GM19240 (cell line): ENCODE measurements around the gene CDC14B.
A peak's percentile ranks its signal among the peaks of the same experiment; 100 is the strongest.

Experiments
- DNase-seq: peaks from one replicate; pipeline ENCODE4 v3.0.0; 2011; ENCODE audit warnings: low spot score; ENCODE audit not compliant: insufficient read length

Gene CDC14B

DNA sequence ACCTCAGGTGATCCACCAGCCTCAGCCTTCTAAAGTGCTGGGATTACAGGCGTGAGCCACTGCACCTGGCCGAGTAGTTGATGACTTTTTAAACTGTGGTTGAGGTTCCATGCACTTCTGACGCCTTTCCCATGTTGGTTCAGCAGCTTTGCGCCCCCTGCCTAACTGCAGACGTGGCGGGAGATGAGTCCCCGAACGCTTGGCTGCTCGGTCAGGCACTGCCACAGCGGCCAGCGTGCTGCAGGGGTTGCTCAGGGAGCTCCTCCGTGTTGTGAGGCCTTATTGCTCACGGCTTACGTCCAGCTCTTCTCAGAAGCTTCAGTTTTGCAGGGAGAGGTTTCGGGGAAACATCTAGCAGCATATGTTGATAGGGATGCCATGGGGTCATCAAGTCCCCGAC lies 134.4 kb downstream of the CDC14B start:
- no peak for DNase-seq

DNA sequence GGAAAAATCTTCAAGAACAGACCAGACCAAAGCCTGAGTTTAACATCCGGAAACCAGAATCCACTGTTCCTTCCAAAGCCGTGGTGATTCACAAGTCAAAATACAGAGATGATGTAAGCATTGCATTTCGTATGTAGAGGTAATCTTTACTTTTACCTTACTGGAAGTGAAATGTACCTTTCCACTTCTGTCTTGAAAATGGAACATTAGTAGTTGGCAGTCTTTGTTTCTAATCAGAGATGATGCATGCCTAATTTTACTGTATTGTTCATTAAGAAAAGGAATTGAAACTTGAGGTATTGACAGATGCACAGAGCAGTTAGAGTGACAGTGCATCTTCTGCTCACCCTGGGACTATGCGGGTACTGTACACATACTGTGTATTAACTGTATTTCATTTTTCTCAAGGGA lies 135.1 kb downstream of the CDC14B start:
- DNase-seq = peak; percentile 35

DNA sequence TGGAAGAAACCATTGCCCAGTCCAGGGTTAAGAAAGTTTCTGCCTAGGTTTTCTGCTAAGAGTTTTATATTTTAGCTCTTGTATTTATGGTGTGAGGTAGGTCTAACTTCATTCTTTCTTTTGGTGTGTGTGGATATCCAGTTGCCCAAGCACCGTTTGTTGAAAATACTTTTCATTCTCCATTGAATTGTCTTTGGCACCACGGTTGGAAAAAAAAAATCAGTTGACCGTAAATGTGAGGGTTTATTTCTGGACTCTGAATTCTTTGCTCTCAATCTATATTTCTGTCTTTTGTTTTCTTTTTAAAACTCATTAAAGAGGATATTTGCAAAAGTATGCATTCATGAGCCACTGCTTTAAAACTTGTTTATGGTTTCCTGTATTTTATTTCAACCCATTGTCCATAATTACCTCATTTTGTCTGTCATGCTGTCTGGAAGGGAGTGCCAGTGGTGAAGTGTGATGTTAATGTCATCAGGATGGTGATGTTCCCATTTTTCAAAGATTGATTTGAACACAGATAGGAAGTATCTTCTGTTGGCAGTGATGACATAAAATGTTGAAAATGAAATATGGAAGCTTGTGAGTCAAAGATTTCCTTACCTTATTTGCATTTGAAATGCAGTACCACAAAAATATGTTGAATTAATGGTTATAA lies 135.8 kb downstream of the CDC14B start:
- no peak for DNase-seq

DNA sequence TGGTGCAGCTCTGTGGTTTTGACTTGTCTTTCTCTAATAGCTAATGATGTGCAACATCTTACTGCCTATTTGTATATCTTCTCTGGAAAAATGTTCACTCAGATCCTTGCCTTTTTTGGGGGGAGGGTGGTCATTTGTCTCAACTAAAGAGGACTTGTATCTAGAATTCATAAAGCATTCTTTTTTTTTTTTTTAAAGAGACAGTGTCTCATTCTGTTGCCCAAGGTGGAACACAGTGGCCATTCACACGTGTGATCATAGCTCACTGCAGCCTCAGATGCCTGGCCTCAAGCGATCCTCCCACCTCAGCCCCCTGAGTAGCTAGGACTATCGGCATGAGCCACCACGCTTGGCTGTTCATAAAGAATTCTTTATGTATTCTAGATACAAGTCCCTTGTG lies 136.4 kb downstream of the CDC14B start:
- DNase-seq = no peak

DNA sequence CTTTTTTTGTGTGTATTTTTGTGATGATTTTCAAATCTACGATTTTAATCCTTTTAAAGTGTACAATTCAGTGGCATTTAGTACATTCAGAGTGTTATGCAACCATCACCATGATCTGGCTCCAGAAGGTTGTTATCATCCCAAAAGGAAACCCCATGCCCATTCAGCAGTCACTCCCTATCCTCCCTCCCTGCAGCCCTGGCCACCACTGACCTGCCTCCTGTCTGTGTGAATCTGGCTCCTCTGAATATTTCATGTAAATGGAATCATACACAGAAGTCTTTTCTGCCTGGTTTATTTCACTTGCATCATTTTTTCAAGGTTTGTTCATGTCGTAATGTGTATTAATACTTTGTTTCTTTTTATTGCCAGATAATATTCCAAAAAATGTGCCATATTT lies 137.2 kb downstream of the CDC14B start:
- DNase-seq = no peak

DNA sequence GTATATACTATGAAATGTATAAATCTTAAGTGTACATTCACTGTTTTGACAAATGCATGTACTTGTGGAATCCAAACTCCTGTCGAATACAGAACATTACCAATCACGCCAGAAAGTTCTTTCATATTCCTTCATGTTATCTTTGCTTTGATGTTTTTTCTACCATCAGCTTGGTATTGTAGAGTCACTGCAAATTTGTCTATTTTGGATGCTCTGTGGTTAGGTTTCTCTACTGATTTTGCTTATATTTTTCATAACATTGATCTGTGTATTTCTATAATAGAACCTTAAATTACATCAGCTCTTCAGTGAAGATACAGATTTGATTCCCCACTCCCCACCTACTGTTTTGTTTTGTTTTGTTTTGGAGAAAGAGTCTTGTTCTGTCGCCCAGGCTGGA lies 138.9 kb downstream of the CDC14B start:
- DNase-seq = no peak

DNA sequence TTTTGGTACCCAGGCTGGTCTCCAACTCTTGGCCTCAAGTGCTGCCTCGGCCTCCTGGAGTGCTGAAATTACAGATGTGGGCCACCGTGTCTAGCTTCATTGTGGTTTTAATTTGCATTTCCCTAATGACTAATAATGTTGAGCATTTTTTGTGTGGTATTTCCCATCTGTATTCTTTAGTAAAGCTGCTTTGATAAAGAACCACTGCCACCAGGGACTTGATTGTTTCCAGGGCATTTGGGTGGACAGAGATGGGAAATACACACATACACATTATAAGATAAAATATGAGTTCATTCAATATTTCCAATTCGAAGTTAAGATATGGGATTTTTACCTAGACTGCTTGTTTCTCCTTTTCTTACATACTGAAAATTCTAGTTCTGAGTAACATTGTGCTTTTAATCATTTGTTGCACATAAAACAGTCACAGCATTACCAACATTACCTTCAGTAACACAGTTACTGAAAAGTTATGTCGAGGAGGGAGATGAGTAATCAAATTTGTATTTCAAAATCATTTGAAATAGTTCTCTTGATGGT lies 140.7 kb downstream of the CDC14B start:
- DNase-seq = no peak

DNA sequence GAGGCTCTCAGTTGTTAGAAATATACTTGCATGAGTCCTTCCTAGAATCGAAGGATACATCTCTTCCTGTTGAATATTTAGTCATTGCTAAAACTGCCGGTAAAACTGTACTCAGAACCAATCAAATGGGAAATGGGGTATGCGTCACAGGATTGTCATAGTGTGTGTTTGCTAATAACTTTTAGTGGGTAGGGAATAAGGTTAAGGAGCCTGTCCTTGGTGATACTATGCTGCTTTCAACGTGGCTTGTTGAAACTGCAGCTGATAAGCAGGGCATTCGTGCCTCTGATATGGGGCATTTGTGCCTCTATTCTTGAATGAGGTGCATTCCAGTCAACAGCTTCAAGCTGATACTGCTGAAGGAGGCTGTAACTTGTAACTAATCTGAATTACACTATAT lies 143.1 kb downstream of the CDC14B start:
- DNase-seq = no peak

DNA sequence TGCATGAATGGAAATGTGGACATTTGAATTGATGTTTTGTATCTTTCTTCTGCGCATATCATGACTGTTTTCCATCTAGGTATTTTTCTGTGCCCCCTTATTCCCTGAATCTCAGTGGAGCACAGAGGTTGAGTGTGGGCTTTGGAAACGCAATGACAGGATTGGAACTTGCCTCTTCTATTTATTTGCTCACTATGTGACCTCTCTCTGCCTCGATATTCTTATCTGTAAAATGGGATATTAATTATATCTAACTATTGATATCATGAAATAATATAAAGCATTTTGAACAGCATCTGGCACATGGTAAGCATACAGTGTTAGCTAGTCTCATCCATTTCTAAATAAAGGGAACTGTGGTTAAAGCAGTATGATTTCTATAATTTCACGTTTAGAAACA lies 143.6 kb downstream of the CDC14B start:
- no peak for DNase-seq

DNA sequence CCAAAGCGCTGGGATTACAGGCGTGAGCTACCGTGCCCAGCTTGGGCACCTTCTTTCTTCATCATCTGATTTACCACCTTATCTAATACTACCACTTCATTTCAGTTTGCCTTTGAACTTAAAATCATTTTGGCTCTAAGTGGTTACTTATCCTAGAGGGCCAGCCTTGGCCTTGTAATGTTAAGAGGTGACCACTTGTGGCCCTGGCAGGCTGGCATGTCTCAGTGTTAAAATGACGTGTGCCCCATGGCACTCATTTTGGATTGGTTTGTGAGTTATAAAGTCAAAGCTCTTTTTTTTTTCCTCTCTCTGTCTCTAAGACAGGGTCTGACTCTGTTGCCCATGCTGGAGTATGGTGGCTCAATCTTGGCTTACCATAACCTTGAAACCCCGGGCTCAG lies 151.9 kb downstream of the CDC14B start:
- no peak for DNase-seq

DNA sequence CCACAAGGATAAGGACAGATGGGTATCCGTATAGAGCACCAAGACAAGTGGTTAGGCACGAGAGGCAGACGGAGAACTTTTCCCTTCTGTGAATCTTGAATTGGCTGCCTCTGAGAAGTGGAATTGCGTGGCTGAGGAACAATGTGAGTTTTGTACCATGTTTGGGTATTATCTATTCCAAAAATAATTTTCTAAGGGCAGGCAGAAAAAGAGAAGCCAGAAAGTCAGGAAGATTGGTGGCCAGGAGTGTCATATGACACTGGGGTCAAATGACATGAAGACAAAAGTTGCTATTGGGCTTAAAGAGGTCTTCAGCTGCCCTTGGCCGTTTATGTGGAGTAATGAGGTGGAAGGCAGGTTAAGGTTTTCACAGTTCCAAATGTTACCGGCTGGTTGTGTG lies 155.2 kb downstream of the CDC14B start:
- no peak for DNase-seq

DNA sequence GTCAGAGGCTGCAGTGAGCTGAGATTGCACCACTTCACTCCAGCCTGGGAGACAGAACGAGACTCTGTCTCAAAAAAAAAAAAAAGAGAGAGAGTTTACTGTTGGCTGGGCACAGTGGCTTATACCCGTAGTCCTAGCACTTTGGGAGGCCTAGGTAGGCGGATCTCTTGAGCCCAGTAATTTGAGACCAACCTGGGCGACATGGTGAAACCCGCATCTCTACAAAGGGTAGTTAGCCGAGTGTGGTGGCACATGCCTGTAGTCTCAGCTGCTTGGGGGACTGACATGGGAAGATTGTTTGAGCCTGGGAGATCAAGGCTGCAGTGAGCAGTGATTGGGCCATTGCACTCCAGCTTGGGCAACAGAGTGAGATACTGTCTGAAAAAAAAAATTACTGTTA lies 157.1 kb downstream of the CDC14B start:
- no peak for DNase-seq

DNA sequence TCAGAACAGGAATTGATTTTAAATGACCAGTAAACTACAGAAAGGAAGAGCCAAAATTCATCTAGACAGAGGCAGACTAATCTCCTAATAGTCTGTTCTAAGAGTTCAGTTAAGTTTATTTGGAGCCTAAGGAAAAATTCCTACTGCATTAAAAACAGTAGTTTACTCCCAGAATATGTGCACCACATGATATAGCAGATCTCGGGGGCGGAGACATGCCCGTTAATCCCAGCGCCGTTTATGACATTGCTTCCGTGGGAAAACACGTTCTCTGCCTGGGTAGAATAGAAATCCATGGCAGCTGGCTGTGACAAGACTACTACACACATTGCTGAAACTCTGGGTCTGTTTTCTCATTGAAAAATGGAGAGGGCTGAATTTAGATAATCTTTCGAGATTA lies 158.3 kb downstream of the CDC14B start:
- no peak for DNase-seq

DNA sequence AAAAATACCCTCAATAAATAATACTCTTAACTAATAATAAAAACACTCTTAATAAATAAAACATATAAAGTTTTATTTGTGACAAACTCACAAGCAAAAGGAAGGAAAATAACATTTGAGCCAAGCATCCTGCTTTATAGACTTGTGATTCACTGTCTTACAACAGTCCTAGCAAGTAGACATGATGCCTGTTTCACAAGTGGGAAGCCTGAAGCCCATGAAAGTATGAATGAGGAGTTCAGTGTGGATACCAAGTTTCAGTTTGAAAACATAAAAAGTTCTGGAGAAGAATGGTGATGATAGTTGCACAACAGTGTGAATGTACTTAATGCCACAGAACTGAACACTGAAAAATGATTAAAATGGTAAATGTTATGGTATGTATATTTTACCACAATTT lies 158.8 kb downstream of the CDC14B start:
- no peak for DNase-seq

DNA sequence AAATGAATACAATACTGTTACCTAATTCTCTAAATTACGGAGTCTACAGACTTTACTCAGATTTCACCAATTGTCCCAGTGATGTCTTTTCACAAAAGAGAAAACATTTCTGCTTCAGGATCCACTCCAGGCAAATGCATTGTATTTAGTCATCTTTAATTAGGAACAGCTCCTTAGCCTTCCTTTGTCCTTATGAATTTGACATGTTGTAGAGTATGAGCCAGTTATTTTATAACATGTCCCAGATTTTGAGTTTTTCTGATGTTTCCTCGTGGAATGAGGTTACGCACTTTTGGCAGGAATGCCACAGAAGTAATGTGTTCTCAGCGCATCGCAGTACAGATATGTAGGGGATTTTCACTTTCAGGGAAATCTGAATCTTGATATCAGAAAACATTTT lies 159.2 kb downstream of the CDC14B start:
- no peak for DNase-seq

DNA sequence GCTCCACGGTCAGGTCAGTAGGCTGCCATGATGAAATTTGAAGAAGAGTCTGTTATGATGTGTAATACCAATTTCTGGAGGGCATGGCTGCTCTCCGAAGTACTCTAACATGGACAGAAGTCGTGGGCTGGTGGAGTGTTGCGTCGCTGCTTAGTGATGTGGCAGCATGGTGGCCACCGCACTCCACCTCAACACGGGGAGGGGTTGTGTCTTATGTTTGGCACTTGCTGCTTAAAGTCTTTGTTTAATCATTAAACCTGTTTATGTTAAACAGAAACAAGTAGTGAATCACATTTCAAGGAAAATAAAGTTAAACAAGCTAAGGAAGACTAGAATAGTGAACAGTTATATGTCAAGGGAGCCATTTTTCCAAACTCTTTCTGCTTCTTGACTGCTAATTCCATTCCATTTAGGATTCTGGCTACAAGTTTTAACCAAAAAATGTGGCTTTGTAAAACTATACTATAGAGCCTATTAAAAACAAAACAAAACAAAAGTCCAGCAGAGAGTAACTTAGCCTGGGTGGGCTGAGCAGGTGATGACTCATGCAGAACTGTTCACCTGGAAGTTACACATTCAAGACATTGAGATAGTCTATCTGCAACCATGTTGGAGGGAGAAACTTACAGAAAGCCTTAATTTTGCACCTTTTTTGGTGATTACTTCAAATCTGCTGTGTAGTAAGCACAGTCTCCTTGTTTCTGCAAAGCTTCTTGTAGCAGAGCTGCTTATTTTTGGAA lies 160.2 kb downstream of the CDC14B start:
- DNase-seq = no peak

DNA sequence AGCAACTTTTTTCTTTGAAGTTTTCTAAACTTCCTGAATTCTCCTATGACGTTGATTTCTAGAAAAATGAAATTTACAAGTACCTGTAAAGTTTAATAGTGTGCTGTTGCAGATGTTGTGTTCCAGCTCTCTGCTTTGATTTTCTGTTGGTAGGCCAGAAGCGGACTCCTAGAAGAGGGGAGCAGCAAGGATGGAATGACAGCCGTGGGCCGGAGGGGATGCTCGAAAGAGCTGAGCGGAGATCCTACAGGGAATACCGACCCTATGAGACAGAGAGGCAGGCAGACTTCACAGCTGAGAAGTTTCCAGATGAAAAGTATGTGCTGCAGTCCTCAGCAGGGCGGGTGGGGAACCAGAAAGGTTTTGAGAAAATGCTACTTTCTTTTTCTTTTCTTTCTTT lies 161.4 kb downstream of the CDC14B start:
- no peak for DNase-seq

DNA sequence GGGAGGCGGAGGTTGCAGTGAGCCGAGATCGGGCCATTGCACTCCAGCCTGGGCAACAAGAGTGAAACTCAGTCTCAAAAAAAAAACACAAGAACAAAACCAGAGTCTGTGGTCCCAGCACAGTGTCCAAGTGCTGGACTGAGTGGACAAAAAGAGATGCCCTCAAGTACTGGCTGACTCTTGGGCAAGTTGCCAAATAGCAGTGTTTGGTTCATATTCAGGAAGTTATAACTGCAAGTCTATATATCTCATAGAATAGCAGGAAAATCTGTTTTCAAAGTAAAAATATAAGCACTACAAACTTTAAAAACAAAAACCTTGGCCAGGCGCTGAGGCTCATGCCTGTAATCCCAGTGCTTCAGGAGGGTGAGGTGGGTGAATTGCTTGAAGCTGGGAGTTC lies 162.4 kb downstream of the CDC14B start:
- DNase-seq = no peak

DNA sequence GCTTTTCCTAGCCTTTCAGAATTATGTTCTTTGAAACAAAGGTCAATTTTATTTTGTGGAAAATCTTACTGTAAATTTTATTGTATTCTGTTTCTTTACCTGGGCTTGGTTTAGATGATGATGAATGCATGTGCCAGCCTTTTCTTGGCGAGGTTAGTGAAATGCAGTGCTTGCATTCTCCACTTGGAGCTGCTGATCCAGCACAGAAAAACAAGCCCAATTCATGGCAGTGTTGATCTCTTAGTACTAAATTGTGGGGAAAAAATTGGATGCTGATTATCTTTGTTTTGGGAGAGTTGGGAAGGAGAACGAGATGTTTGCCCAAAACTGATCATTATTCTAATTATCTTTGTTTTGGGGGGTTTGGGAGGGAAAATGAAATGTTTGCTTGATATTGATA lies 166.0 kb downstream of the CDC14B start:
- no peak for DNase-seq

DNA sequence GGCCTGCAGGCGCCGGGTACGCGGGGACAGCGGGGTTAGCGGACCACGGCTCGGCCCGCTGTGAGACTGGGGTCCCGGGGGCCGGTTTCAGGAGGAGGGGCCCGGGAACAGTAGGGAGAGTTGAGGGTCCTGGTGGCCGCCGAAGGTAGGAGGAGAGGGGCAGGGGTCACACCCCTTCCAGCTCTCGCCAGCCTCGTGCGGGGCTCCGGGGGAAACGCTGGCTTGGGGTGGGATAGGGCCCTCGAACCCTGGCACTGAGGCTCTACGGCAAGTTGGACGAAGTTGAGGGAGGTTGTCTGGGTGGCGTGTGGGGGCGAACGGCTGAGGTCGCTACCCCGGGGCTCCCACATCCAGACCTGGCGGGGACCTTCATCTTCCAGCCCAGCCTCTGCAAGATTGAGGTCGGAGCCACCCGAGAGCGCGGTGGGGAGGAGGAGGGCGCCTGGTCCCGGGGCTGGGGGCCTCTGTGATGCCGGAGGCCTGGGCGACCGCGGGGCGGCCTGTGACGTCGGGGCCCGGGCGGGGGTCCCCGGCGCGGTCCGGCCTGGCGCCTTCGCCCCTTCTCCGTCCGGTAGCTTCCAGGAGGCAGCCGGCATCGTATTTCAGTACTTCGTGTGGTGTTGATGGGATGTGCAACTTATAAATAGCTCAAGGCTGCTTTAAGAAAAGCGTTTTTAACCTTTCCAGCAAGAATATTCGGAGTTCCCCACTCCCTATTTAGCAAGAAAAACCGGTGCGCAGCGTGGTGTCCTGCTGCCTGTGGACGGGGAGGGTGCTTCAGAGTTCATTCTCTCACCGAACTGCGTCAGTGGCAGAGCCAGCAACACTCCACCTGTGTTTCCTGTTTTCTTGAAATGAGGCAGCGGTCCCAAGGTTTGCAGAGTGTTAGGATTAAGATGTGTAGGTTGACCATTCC lies 168.8 kb downstream of the CDC14B start:
- no peak for DNase-seq
